SK-N-SH (cell line): ENCODE measurements around the gene OR6N2. TPM values are rescaled to one million over a fixed set of nuclear protein-coding genes. Genes with fewer than 3 reads are reported as not detected.

Experiments used
- CTCF ChIA-PET: fragments of 300-600, 350-600 bp; formaldehyde crosslinking; extraction: SDS; loops from one replicate; lab custom pipeline; 2021; lab: Yijun Ruan, JAX
- POLR2A ChIA-PET: fragments of 350-600 bp; sonication (Branson Sonifier 250); formaldehyde crosslinking; extraction: SDS; loops from one replicate; lab custom pipeline; 2020; ENCODE audit warnings: antibody characterized with exemption, inconsistent platforms; lab: Yijun Ruan, JAX
- DNase-seq: peaks from one replicate; pipeline ENCODE4 v3.0.0; 2012
- H2AFZ ChIP-seq: fragments of 200-600 bp; sonication (generic); 2 replicates; pipeline ENCODE4 v1.8.1; 2016; ENCODE audit warnings: antibody characterized with exemption, mild to moderate bottlenecking, low read depth
- H3F3A ChIP-seq: fragments of 200-600 bp; sonication (generic); replicated peaks from 2 replicates; pipeline ENCODE3; 2016; ENCODE audit warnings: antibody characterized with exemption, mild to moderate bottlenecking; ENCODE audit not compliant: insufficient read depth
- H3K27ac ChIP-seq, 2 experiments: fragments of 200-500 bp in 1 of 2; fragments of 200-600 bp in 1 of 2; sonication (Bioruptor generic) in 1 of 2; sonication (generic), shearing (Covaris generic) in 1 of 2; 2 replicates each; pipeline versions ENCODE4 v1.5.1 to v1.6.1; 2014 to 2016; ENCODE audit warnings: low read depth in 2 of 2, inconsistent platforms in 1 of 2, low read length in 1 of 2, mild to moderate bottlenecking in 1 of 2, mixed read lengths in 1 of 2
- H3K27me3 ChIP-seq: fragments of 200-600 bp; sonication (generic), shearing (Covaris generic); 2 replicates; pipeline ENCODE4 v1.6.1; 2016; ENCODE audit warnings: mixed run types; ENCODE audit not compliant: insufficient read depth
- H3K36me3 ChIP-seq, 2 experiments: fragments of 200-500 bp in 1 of 2; fragments of 200-600 bp in 1 of 2; sonication (Bioruptor generic) in 1 of 2; sonication (generic) in 1 of 2; replicated peaks in 1 of 2; 2 replicates each; pipeline versions ENCODE3 to v1.5.1; 2014 to 2016; ENCODE audit warnings: low read length in 1 of 2, mild to moderate bottlenecking in 1 of 2; ENCODE audit not compliant: insufficient read depth in 2 of 2, control insufficient read depth in 1 of 2
- H3K4me1 ChIP-seq, 2 experiments: fragments of 200-500 bp in 1 of 2; fragments of 200-600 bp in 1 of 2; sonication (Bioruptor generic) in 1 of 2; sonication (generic), shearing (Covaris generic) in 1 of 2; 2 replicates each; pipeline versions ENCODE4 v1.5.1 to v1.6.1; 2014 to 2016; ENCODE audit warnings: low read depth in 1 of 2, low read length in 1 of 2, mixed run types in 1 of 2; ENCODE audit not compliant: insufficient read depth in 2 of 2, control insufficient read depth in 1 of 2
- H3K4me2 ChIP-seq: fragments of 200-600 bp; sonication (generic), shearing (Covaris generic); 2 replicates; pipeline ENCODE4 v1.6.1; 2017; ENCODE audit warnings: mixed run types
- H3K4me3 ChIP-seq, 2 experiments: fragments of 200-500 bp in 1 of 2; fragments of 200-600 bp in 1 of 2; sonication (Bioruptor generic) in 1 of 2; sonication (generic), shearing (Covaris generic) in 1 of 2; 2 replicates each; pipeline versions ENCODE4 v1.5.1 to v1.8.1; 2014 to 2016; ENCODE audit warnings: low read depth in 2 of 2, inconsistent platforms in 1 of 2, low read length in 1 of 2, mild to moderate bottlenecking in 1 of 2, mixed read lengths in 1 of 2, moderate library complexity in 1 of 2
- H3K79me2 ChIP-seq: fragments of 200-600 bp; sonication (generic); 2 replicates; pipeline ENCODE4 v1.8.1; 2017; ENCODE audit warnings: mild to moderate bottlenecking; ENCODE audit not compliant: insufficient read depth
- H3K9ac ChIP-seq: fragments of 200-600 bp; sonication (generic); 2 replicates; pipeline ENCODE4 v1.6.1; 2017; ENCODE audit warnings: mixed run types
- H3K9me2 ChIP-seq: fragments of 200-600 bp; sonication (generic); 2 replicates; pipeline ENCODE4 v1.6.1; 2017; ENCODE audit warnings: mixed run types
- H3K9me3 ChIP-seq: fragments of 200-600 bp; sonication (generic); 2 replicates; pipeline ENCODE4 v1.6.1; 2017; ENCODE audit warnings: mixed run types, mild to moderate bottlenecking, moderate library complexity
- H4K20me1 ChIP-seq: fragments of 200-600 bp; sonication (generic); 2 replicates; pipeline ENCODE4 v1.6.1; 2017; ENCODE audit warnings: mild to moderate bottlenecking, mixed run types; ENCODE audit not compliant: insufficient read depth
- ELF1 ChIP-seq: IDR thresholded peaks from 2 replicates; pipeline ENCODE4 v1.4.0; 2012
- FOSL2 ChIP-seq: IDR thresholded peaks from 2 replicates; pipeline ENCODE4 v1.4.0; 2012; ENCODE audit warnings: low read depth, mild to moderate bottlenecking, moderate library complexity, borderline replicate concordance
- FOXJ3 ChIP-seq: sonication (generic); formaldehyde crosslinking; IDR thresholded peaks from 2 replicates; pipeline ENCODE4 v1.5.1; 2020; ENCODE audit warnings: mild to moderate bottlenecking, missing genetic modification reagents
- GABPA ChIP-seq: IDR thresholded peaks from 2 replicates; pipeline ENCODE4 v1.4.0; 2012; ENCODE audit warnings: low read depth, mild to moderate bottlenecking
- MXI1 ChIP-seq: IDR thresholded peaks from 2 replicates; pipeline ENCODE4 v1.6.1; 2012; ENCODE audit warnings: mild to moderate bottlenecking, low read depth, low read length, improper control_type of control experiment
- PBX3 ChIP-seq: IDR thresholded peaks from 2 replicates; pipeline ENCODE4; 2012
- POLR2AphosphoS5 ChIP-seq: IDR thresholded peaks from 2 replicates; pipeline ENCODE4 v1.6.1; 2012; ENCODE audit warnings: low read depth, low read length
- RFX5 ChIP-seq: IDR thresholded peaks from 2 replicates; pipeline ENCODE4 v1.6.1; 2012; ENCODE audit warnings: mild to moderate bottlenecking, improper control_type of control experiment, low read length
- RXRA ChIP-seq: IDR thresholded peaks from 2 replicates; pipeline ENCODE4 v1.4.0; 2012; ENCODE audit warnings: low read depth, mild to moderate bottlenecking, borderline replicate concordance
- SIN3A ChIP-seq: IDR thresholded peaks from 2 replicates; pipeline ENCODE4 v1.6.1; 2012; ENCODE audit warnings: low read depth, mild to moderate bottlenecking, low read length, moderate library complexity, borderline replicate concordance
- TAF1 ChIP-seq: IDR thresholded peaks from 2 replicates; pipeline ENCODE4 v1.6.1; 2012; ENCODE audit warnings: low read depth, mild to moderate bottlenecking, low read length, moderate library complexity, borderline replicate concordance
- TEAD4 ChIP-seq: IDR thresholded peaks from 2 replicates; pipeline ENCODE4 v1.4.0; 2012; ENCODE audit warnings: mild to moderate bottlenecking, borderline replicate concordance; ENCODE audit not compliant: insufficient read depth
- USF2 ChIP-seq: fragments of 150-350 bp; IDR thresholded peaks from 2 replicates; pipeline ENCODE4 v1.6.1; 2017; ENCODE audit warnings: antibody characterized with exemption, low read length, low read depth, borderline replicate concordance
- YY1 ChIP-seq: IDR thresholded peaks from 2 replicates; pipeline ENCODE4 v1.4.0; 2012; ENCODE audit warnings: low read depth, mild to moderate bottlenecking
- WGBS: methylation state at CpG from one replicate; pipeline ENCODE4 v1.1.6; 2017; ENCODE audit warnings: low lambda C conversion rate; 5-methylcytosine and 5-hydroxymethylcytosine counted together
- polyA plus RNA-seq, 3 experiments: library from polyadenylated mRNA; depleted of rRNA; stranded (reverse); fragments of >200 nt; gene quantifications; 2 replicates each; pipeline ENCODE4 v1.2.3, GENCODE V29; 2012
- TF ChIP-seq, protein P1 (sequence below): IDR thresholded peaks from 2 replicates; pipeline ENCODE4 v1.4.0; 2012; ENCODE audit warnings: low read depth
- TF ChIP-seq, protein P2 (sequence below): fragments of 150-350 bp; IDR thresholded peaks from 2 replicates; pipeline ENCODE4 v1.6.1; 2016; ENCODE audit warnings: mild to moderate bottlenecking, low read depth, low read length
- TF ChIP-seq, protein P3 (sequence below): IDR thresholded peaks from 2 replicates; pipeline ENCODE4 v1.4.0; 2012; ENCODE audit warnings: low read depth, borderline replicate concordance
- TF ChIP-seq, protein P4 (sequence below): fragments of 200-600 bp; sonication (generic); IDR thresholded peaks from 2 replicates; pipeline ENCODE4 v1.6.1; 2017; ENCODE audit warnings: antibody characterized with exemption, mild to moderate bottlenecking, moderate library complexity

Gene OR6N2, protein sequence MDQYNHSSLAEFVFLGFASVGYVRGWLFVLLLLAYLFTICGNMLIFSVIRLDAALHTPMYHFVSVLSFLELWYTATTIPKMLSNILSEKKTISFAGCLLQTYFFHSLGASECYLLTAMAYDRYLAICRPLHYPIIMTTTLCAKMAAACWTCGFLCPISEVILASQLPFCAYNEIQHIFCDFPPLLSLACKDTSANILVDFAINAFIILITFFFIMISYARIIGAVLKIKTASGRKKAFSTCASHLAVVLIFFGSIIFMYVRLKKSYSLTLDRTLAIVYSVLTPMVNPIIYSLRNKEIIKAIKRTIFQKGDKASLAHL
- not detected in 2 replicates for polyA plus RNA-seq (2012; rRNA removed)
- not detected in 2 replicates for polyA plus RNA-seq (2012; cell fraction: cytosol; rRNA removed)
- polyA plus RNA-seq (2012; cell fraction: nucleus; rRNA removed), result not detected in 2 replicates

DNA sequence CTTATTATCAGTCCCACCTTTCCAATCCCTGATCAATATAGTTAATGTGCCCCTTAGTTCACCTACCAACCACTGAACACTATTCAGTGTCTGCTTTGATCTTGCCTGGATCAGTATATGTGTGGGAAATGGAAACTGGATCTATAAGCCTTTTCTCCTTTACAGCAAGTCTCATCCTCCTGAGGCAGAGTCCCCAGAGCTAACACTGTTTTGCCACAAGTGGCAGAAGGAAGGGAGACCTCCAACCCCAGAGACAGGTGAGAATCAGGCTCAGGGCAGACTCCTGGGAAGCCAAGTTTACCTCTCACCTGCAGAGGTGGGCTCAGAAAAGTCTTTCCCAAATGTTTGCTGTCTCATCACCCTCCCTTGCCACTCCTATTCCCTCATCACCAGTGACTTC lies at the start of gene OR6N2:
Gene OR6N2 (minus strand): TSS at position 101 of the 400 bp plus-strand sequence. CDS start 3,569 bp downstream, outside the sequence.
- H3K27ac ChIP-seq, result no peak within 1 kb of the TSS
- no peaks in the 10 kb centered on the region for H4K20me1 ChIP-seq
- no peaks in the 10 kb centered on the region for H3F3A ChIP-seq
- no peak for DNase-seq
- no peaks in the 10 kb centered on the region for H3K36me3 ChIP-seq
- no peaks in the 10 kb centered on the region for H3K79me2 ChIP-seq
- H3K9ac ChIP-seq, result no peak within 1 kb of the TSS
- H3K9me3 ChIP-seq, result no peaks in the 10 kb centered on the region
- no peaks in the 10 kb centered on the region; the same call in 1 of the 2 replicates for H3K27me3 ChIP-seq
- H2AFZ ChIP-seq, result no peak within 1 kb of the TSS
- no peaks in the 10 kb centered on the region for H3K9me2 ChIP-seq
- H3K4me3 ChIP-seq, result no peak within 1 kb of the TSS
- no peak within 1 kb of the TSS for H3K4me2 ChIP-seq
- TF ChIP-seq SIN3A (no peak), RXRA (no peak), GABPA (no peak), FOXJ3 (CRISPR knock-in tag) (no peak), FOSL2 (no peak)
- TF ChIP-seq, protein P1, sequence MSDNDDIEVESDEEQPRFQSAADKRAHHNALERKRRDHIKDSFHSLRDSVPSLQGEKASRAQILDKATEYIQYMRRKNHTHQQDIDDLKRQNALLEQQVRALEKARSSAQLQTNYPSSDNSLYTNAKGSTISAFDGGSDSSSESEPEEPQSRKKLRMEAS, result no peak
- TF ChIP-seq, protein P2, sequence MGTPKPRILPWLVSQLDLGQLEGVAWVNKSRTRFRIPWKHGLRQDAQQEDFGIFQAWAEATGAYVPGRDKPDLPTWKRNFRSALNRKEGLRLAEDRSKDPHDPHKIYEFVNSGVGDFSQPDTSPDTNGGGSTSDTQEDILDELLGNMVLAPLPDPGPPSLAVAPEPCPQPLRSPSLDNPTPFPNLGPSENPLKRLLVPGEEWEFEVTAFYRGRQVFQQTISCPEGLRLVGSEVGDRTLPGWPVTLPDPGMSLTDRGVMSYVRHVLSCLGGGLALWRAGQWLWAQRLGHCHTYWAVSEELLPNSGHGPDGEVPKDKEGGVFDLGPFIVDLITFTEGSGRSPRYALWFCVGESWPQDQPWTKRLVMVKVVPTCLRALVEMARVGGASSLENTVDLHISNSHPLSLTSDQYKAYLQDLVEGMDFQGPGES, result no peak
- CTCF ChIA-PET, result no interaction called here
- POLR2A ChIA-PET, result no interaction called here
- no peaks in the 10 kb centered on the region for H3K4me1 ChIP-seq

DNA sequence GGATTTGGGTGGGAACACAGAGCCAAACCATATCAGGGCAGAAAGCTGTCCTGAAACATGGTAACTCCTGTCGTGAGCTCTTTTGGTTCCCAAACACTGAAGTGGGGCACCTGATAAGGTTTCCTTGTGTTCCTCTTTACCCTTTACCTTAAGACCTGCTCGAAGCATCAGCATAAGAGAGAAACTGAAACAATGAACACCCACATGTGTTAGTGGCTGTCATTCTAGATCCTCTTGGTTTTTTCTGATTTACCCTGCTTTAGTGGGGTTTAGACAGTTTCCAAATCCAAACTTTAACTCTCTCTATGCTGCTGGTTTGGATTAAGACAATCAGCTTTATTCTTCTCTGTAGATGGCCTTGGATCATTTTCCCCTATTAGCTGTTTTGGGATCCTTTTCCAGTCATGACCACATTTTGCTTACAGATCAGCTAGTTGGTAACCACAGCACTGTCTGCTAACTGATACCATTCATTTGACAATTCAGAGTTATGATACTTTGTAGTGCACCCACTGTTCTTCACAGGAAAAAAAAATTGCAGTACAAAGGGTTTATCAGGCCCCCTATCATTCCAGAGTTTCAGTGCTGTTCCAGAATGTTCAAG lies 49.2 kb upstream of the OR6N2 start:
- no peaks in the 10 kb centered on the region for H3F3A ChIP-seq
- no peaks in the 10 kb centered on the region for H3K9me3 ChIP-seq
- 0% methylated on average over 2 of the region's 2 CpGs for WGBS
- no peaks in the 10 kb centered on the region for H3K27me3 ChIP-seq
- no peak overlapping the region for H3K27ac ChIP-seq
- ChIA-PET POLR2A (no interaction called here), CTCF (interaction anchor here (0.7 kb wide), 1 partner anchor 12 kb away, joined by 4 read pairs; no protein-coding TSS in a partner anchor)
- no peaks in the 10 kb centered on the region for H3K36me3 ChIP-seq
- no peak for DNase-seq
- H3K9ac ChIP-seq, result no peak overlapping the region
- H3K79me2 ChIP-seq, result no peaks in the 10 kb centered on the region
- H3K4me2 ChIP-seq, result no peak overlapping the region
- H3K4me3 ChIP-seq, result no peak overlapping the region
- no peaks in the 10 kb centered on the region for H4K20me1 ChIP-seq
- H3K4me1 ChIP-seq, result no peaks in the 10 kb centered on the region
- H2AFZ ChIP-seq, result no peak overlapping the region
- H3K9me2 ChIP-seq, result no peaks in the 10 kb centered on the region
- TF ChIP-seq ELF1, result no peak
- TF ChIP-seq PBX3, result no peak
- TF ChIP-seq TAF1, result no peak
- TF ChIP-seq YY1, result no peak
- no peak for TF ChIP-seq MXI1
- no peak for TF ChIP-seq RFX5
- TF ChIP-seq USF2, result no peak
- no peak for TF ChIP-seq POLR2AphosphoS5
- TF ChIP-seq SIN3A, result no peak
- TF ChIP-seq, protein P3, sequence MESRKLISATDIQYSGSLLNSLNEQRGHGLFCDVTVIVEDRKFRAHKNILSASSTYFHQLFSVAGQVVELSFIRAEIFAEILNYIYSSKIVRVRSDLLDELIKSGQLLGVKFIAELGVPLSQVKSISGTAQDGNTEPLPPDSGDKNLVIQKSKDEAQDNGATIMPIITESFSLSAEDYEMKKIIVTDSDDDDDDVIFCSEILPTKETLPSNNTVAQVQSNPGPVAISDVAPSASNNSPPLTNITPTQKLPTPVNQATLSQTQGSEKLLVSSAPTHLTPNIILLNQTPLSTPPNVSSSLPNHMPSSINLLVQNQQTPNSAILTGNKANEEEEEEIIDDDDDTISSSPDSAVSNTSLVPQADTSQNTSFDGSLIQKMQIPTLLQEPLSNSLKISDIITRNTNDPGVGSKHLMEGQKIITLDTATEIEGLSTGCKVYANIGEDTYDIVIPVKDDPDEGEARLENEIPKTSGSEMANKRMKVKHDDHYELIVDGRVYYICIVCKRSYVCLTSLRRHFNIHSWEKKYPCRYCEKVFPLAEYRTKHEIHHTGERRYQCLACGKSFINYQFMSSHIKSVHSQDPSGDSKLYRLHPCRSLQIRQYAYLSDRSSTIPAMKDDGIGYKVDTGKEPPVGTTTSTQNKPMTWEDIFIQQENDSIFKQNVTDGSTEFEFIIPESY, result no peak
- TF ChIP-seq, protein P1, result no peak
- TF ChIP-seq, protein P4, sequence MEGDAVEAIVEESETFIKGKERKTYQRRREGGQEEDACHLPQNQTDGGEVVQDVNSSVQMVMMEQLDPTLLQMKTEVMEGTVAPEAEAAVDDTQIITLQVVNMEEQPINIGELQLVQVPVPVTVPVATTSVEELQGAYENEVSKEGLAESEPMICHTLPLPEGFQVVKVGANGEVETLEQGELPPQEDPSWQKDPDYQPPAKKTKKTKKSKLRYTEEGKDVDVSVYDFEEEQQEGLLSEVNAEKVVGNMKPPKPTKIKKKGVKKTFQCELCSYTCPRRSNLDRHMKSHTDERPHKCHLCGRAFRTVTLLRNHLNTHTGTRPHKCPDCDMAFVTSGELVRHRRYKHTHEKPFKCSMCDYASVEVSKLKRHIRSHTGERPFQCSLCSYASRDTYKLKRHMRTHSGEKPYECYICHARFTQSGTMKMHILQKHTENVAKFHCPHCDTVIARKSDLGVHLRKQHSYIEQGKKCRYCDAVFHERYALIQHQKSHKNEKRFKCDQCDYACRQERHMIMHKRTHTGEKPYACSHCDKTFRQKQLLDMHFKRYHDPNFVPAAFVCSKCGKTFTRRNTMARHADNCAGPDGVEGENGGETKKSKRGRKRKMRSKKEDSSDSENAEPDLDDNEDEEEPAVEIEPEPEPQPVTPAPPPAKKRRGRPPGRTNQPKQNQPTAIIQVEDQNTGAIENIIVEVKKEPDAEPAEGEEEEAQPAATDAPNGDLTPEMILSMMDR, result no peak
- no peak for TF ChIP-seq TEAD4
